PFSK-1 (cell line): Measurements from ENCODE around the gene ABI3BP.

ENCODE experiments used
- FOXP2 ChIP-seq: optimal IDR thresholded peaks from 2 replicates; pipeline ENCODE3; 2011; ENCODE audit warnings: borderline replicate concordance, control low read depth, inconsistent platforms; ENCODE audit not compliant: insufficient read depth; ENCODE audit errors: extremely low read length, extremely low read depth
- POLR2AphosphoS5 ChIP-seq: IDR thresholded peaks from 2 replicates; pipeline ENCODE4 v1.6.1; 2012; ENCODE audit warnings: low read depth, mild to moderate bottlenecking, control low read depth, low read length, moderate library complexity
- SIN3A ChIP-seq: IDR thresholded peaks from 2 replicates; pipeline ENCODE4 v1.6.1; 2012; ENCODE audit warnings: mild to moderate bottlenecking, low read length, moderate library complexity, borderline replicate concordance; ENCODE audit not compliant: insufficient read depth
- TAF1 ChIP-seq: IDR thresholded peaks from 2 replicates; pipeline ENCODE4 v1.6.1; 2012; ENCODE audit warnings: low read length, control low read depth, borderline replicate concordance; ENCODE audit not compliant: insufficient read depth
- TF ChIP-seq, protein P1 (sequence below), 2 experiments: IDR thresholded peaks; 2 replicates each; pipeline versions ENCODE4 v1.6.1 to v1.8.0; 2011 to 2012; ENCODE audit warnings: low read depth in 2 of 2, low read length in 2 of 2, control low read depth in 1 of 2, inconsistent platforms in 1 of 2, mild to moderate bottlenecking in 1 of 2, moderate library complexity in 1 of 2; ENCODE audit not compliant: insufficient read depth in 1 of 2

ABI3BP gene

DNA sequence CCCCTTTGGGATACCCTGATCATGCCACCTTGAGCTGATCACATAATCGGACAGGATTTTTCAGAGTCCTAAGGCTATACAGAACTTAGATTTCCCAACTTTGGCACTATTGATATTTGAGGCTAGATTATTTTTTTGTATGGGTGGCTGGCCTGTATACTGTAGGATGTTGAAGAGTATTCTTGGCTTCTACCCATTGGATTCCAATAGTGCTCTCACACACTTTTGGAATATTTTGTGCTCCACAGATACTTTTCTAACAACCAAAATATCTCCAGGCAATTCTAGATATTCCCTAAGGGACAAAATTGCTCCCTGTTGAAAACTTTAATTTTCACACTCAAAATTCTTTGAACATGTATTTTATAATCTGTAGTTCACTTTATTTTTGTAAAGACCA, 125.1 kb downstream of the ABI3BP start:
- TF ChIP-seq SIN3A (no peak), POLR2AphosphoS5 (no peak), TAF1 (no peak), FOXP2 (no peak)
- TF ChIP-seq, protein P1, sequence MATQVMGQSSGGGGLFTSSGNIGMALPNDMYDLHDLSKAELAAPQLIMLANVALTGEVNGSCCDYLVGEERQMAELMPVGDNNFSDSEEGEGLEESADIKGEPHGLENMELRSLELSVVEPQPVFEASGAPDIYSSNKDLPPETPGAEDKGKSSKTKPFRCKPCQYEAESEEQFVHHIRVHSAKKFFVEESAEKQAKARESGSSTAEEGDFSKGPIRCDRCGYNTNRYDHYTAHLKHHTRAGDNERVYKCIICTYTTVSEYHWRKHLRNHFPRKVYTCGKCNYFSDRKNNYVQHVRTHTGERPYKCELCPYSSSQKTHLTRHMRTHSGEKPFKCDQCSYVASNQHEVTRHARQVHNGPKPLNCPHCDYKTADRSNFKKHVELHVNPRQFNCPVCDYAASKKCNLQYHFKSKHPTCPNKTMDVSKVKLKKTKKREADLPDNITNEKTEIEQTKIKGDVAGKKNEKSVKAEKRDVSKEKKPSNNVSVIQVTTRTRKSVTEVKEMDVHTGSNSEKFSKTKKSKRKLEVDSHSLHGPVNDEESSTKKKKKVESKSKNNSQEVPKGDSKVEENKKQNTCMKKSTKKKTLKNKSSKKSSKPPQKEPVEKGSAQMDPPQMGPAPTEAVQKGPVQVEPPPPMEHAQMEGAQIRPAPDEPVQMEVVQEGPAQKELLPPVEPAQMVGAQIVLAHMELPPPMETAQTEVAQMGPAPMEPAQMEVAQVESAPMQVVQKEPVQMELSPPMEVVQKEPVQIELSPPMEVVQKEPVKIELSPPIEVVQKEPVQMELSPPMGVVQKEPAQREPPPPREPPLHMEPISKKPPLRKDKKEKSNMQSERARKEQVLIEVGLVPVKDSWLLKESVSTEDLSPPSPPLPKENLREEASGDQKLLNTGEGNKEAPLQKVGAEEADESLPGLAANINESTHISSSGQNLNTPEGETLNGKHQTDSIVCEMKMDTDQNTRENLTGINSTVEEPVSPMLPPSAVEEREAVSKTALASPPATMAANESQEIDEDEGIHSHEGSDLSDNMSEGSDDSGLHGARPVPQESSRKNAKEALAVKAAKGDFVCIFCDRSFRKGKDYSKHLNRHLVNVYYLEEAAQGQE (IDR thresholded peaks at IDR 0.05; ENCODE audit: insufficient read depth in 1 of 2, low read depth in 2 of 2, low read length in 2 of 2), result no peak

DNA sequence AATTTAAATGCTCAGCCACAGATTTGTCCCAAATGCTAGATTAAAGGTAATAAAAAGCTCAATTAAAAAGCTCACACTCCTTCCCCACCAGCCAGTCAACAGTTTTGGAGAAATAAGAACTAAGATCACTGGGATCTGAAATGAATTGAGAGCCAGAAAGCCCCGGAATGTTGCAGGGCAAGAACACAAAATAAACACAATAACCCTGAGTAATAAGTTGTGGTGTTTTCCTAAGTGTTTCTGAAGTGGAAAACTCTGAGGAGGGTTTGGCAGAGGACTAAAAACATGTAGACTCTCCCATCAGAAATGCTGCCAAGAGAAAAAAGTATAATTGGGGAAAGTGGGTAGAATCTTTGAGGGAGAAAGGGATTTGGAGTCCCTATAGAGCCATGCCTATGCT, 127.8 kb downstream of the ABI3BP start:
- TF ChIP-seq POLR2AphosphoS5 (no peak), TAF1 (no peak), FOXP2 (no peak), SIN3A (no peak)
- TF ChIP-seq, protein P1 (IDR thresholded peaks at IDR 0.05; ENCODE audit: insufficient read depth in 1 of 2, low read depth in 2 of 2, low read length in 2 of 2), result no peak

DNA sequence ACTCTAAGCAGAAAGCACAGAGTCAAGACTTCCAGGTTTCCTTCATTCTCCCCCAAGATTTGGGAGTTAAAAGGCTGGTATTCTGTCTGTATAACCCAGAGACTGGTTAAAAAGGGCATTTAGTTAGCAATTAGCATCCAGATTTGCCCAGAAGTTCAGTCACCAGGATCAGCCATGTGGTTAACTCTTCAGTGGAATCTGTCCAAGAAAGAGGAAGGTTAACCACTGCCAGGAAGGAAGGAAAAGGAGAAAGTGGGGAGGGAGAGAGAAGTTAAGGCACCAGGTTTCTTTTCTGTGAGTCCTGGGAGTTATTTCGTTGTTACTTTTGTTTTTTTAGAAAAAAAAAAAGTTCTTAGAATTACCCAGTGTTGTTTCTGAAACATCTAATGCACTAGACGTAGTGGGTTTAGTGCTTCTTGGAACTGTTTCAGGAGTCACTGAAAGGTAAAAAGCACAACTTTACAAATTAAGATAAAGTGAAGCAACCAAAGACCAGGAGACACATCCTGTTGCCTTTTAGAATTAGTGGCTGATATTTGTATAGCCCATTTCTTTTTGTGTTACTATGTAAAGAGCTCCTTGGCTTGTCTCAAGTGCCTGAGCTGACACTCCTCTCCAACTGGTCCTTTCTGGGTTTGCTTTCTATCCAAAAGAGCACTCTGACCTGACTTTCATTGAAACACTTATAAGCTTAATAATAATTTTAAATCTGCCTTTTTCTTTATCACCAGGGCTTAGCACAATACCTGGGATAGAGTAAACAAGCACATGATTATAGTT, 128.6 kb downstream of the ABI3BP start:
- TF ChIP-seq TAF1 (no peak), SIN3A (no peak), FOXP2 (no peak), POLR2AphosphoS5 (no peak)
- TF ChIP-seq, protein P1 (IDR thresholded peaks at IDR 0.05; ENCODE audit: insufficient read depth in 1 of 2, low read depth in 2 of 2, low read length in 2 of 2), result no peak

DNA sequence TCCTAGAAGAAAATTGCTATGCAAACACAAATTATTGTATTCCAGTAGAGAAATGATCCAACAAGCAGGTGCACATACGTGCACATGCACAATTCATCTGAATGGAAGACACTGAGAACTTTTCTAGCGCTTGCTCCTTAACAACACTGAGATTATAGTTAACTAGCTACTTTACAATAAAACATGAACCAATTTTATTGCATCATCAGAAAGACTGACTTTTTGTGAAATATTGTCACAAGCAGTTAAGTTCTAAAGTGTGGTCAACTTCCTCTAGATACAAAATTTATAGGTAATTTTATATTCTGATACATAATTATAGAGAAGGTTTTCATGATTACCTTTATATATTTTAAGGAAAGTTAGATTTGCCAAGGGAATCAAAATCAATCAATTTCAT, 135.4 kb downstream of the ABI3BP start:
- TF ChIP-seq SIN3A (no peak), POLR2AphosphoS5 (no peak), FOXP2 (no peak), TAF1 (no peak)
- TF ChIP-seq, protein P1 (IDR thresholded peaks at IDR 0.05; ENCODE audit: insufficient read depth in 1 of 2, low read depth in 2 of 2, low read length in 2 of 2), result no peak

DNA sequence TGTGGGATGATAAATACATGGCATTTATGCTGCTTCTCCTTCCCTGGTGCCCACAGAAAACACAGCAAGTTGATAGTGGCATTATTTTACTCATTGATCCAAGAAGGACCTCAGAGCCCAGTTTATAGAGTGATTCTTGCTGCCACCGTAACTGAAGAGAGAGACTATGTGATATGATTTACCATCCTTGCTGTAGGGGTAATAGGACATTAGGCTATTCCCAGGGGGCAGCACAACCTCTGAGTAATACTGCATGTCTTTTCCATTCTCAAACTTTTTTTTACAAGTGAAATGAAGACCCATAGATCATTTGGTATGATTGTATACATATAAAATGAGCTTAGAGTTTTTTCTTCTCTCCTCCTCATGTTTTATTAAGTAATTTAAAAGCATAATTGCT, 136.4 kb downstream of the ABI3BP start:
- no peak for TF ChIP-seq POLR2AphosphoS5
- TF ChIP-seq FOXP2, result no peak
- TF ChIP-seq, protein P1 (IDR thresholded peaks at IDR 0.05; ENCODE audit: insufficient read depth in 1 of 2, low read depth in 2 of 2, low read length in 2 of 2), result no peak
- no peak for TF ChIP-seq TAF1
- TF ChIP-seq SIN3A, result no peak
